ENCODE measurements around the gene ABHD8.

GRCh38 chr19:17324357-17325114 lies 21.3 kb upstream of the ABHD8 start:
- TF ChIP-seq EZH2 (IDR thresholded peaks at IDR 0.05; ENCODE audit: insufficient read depth, poor library complexity, severe bottlenecking) (no peak), EZH2phosphoT487 (IDR thresholded peaks at IDR 0.05; ENCODE audit: insufficient read depth, low read depth) (no peak)

Data from GM23248 (cell line).